HG03378 (cell line): ENCODE data around the gene SUSD3.
"Not testable (repeated sequence)": the region's sequence is repeated elsewhere in the genome, so short reads cannot be mapped to it uniquely, and the experiment has no call there.

Experiments used
- ATAC-seq: cut with Tn5 transposase; IDR thresholded peaks from one replicate; pipeline ENCODE4 v1.9.1; 2021; ENCODE audit warnings: mild to moderate bottlenecking, moderate library complexity; ENCODE audit not compliant: unreplicated experiment

Gene SUSD3

DNA sequence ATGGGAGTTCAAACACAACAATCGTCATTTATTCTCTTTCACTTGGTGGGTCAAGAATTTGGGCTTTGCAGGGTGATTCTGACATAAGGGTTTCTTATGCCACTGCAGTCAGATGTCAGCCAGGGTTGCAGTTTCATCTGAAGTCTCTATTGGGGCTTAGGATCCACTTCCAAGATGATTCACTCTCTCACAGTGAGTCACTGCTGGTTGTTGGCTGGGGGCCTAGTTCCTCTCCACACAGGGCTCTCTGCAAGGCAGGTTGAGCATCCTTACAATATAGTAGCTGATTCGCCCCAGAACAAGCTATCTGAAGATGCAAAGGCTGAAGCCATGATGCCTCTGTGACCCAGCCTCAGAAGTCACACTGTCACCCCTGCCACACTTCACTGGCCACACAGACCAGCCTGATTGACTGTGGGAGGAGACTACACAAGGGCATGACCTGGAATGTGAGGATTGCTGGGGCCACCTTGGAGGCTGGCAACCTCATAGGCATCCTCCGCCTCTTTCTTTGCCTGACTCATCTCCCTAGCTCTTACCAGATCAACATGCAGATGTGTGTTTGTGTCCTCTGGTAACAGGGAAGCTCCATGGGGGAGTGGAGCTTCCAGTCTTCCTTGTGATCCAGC is 33.1 kb downstream of the SUSD3 start:
- no peak for ATAC-seq

- ATAC-seq = no peak
Measured at GRCh38 chr9:93092251-93092991, 33.9 kb downstream of the SUSD3 start.

- no peak for ATAC-seq
Measured at GRCh38 chr9:93093127-93093876, 34.8 kb downstream of the SUSD3 start.

GRCh38 chr9:93093877-93094657 is 35.6 kb downstream of the SUSD3 start:
- ATAC-seq = no peak

DNA sequence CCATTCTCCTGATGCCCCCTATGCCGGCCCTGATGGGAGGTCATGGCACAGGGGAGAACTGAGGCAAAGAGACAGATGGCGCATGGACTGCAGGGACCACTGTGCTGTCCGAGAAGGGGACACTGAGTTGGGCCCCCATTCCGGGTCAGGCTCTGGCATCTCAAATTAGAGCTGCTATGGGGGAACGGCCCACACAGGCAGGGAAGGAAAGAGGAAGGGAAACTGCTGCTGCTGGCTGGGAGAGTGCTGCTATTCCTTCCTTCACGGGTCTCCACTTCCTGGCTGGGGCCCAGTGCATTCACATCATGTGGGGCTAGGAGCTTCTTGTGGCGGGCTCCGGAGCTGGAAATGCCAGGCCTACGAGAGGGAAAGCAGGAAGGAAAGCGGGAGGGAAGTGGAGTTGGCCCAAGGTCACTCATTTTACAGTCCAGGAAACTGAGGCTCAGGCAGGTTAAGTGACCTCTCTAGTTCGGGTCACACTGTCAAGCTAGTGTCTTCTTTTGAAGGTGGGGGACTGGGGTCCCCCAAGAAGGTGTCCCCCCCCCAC is 36.2 kb downstream of the SUSD3 start:
- ATAC-seq = no peak

DNA sequence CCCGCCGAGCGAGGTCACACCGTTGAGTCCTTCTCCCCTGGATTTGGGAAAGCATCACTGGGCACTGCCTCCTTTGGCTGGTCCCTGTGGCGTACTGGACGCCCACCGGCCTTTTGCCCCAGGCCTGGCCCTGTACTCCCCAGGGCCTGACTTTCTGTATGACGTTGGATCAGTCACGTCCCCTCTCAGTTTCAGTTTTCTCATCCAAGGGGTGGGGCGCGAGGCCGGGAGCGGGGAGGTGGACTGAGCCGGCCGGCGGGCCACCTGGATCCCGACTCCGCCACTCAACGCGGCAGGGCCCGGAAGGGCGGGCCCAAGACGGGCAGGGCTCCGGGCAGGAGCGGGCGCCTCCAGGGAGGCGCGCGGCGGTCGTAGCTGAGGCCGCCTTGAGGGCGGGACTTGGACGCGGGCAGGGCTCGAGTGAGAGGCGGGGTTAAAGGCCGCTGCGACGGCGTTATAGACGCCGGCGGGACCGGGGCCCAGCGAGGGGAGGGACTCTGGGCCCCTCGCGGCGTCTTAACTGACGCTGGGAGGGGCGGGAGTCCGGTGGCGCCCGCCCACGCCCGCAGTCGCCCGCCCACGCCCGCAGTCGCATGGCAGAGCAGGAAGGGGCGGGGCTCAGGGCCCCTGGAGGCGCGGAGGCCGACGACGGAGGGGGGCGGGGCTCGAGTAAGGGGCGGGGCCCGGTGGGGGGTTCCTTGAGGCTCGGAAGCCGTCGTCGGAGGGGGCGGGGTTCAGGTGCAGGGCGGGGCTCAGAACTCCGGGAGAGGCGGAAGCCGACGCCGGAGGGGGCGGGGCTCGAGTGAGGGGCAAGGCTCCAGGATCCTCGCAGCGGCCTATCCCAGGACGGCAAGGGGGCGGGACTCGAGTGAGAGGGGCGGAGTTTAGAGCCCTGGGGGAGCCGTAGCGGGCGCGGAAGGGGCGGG is 37.0 kb downstream of the SUSD3 start:
- peak; percentile 42 for ATAC-seq

DNA sequence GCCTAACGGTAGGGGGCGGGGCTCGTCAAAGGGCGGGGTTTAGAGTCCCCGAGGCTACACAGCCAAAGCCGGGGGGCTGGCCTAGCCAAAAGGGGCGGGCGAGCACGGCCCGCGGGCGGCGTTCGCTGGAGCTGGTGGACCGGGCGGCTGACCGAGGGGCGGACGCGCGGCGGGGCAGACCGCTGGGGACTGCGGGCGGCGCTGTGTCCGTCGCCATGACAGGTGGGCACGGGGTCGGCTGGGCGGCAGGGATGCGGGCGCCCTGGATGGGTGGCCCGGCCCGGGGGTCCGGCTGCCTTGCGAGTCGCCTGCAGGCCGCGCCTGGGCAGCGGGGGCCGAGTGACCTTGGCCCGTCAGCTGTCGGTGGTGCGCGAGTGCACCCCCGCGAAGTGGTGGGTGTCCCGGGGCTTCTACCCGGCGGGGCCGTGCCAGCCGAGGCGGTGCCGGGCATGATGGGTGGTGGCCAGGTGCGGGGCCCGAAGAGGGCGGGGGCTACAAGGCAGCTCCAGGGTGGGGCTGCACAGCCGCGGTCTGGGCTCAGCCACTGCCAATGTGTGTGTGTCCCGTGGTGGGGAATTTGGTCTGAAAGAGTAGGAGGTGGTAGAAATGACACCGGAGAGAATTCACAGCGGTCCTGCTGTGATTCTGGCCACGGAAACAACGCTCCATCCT is 37.8 kb downstream of the SUSD3 start, which contains the start of gene CARD19:
CARD19 (plus strand) TSS at position 87 of the 672 bp plus-strand sequence; CDS start at position 216, 129 bp downstream.
- ATAC-seq = peak; percentile 10

- ATAC-seq = no peak
Measured at GRCh38 chr9:93096811-93097382, 38.4 kb downstream of the SUSD3 start.

GRCh38 chr9:93097511-93098201 is 39.2 kb downstream of the SUSD3 start:
- no peak for ATAC-seq

- ATAC-seq = no peak
Measured at GRCh38 chr9:93098236-93098946, 39.9 kb downstream of the SUSD3 start.

GRCh38 chr9:93099551-93100275 is 41.2 kb downstream of the SUSD3 start:
- ATAC-seq = no peak

DNA sequence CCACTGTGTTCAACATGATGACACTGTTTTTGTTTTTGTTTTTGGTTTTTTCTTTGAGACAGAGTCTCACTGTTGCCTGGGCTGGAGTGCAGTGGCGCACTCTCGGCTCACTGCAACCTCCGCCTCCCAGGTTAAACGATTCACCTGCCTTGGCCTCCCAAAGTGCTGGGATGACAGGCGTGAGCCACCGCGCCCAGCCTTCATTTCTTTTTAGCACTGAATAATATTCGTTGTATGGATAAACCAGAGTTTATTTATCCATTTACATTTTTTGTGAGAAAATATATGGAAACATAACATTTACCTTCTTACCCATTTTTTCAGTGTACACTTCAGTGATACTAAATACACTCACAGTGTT is 41.8 kb downstream of the SUSD3 start:
- no peak for ATAC-seq

DNA sequence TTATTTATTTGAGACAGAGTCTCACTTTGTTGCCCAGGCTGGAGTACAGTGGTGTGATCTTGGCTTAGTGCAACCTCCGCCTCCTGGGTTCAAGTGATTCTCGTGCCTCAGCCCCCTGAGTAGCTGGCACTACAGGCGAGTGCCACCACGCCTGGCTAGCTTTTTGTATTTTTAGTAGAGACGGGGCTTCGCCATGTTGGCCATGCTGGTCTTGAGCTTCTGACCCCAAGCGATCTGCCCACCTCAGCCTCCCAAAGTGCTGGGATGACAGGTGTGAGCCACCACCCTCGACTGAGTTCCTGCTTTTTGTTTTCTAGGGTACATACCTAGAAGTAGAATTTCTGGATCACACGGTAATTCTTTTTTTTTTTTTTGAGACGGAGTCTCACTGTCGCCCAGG is 42.6 kb downstream of the SUSD3 start:
- not testable (repeated sequence) for ATAC-seq

- ATAC-seq = no peak
Measured at GRCh38 chr9:93105620-93106019, 47.1 kb downstream of the SUSD3 start.

DNA sequence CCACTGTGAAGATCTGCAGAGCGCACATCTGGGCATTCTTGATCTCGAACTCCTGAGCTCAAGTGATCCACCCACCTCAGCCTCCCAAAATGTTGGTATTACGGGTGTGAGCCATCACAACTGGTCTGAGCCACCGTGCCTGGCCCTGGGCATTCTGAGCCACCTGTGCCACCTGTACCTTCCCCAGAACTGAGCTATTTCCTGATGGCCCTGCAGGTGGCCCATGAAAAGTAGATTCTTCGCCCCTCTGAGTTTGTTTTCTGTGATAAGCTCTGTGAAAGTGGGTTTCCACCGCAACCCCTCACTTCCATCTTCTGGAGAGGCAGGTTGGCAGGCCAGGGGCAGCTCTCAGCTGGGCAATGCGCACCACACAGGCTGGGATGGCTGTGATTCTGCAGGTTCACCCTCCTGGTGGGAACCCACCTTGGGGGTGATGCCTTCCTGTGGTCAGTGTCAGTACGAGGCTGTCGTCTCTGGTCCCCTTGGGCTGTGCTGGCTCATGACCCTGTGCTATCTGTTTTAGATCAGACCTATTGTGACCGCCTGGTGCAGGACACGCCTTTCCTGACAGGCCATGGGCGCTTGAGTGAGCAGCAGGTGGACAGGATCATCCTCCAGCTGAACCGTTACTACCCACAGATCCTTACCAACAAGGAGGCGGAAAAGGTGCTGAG is 48.8 kb downstream of the SUSD3 start:
- ATAC-seq = no peak

- no peak for ATAC-seq
Measured at GRCh38 chr9:93107825-93108161, 49.3 kb downstream of the SUSD3 start.
